ENCODE measurements around the gene PDE4B.
A peak's percentile ranks its signal among the peaks of the same experiment; 100 is the strongest.

- TF ChIP-seq CTCF (IDR thresholded peaks at IDR 0.05) (no peak), FOSL2 (IDR thresholded peaks at IDR 0.05) (no peak), FOSL2 (CRISPR knock-in tag; IDR thresholded peaks at IDR 0.05) (peak; percentile 8; the same call in 1 of the 2 replicates), MAZ (IDR thresholded peaks at IDR 0.05; ENCODE audit: borderline replicate concordance, low read depth, low read length) (no peak), EP300 (IDR thresholded peaks at IDR 0.05) (no peak)
Measured at GRCh38 chr1:66292944-66293343, 500.2 kb downstream of the PDE4B start.

All from A549 (cell line).